HG03439 (cell line): Measurements from ENCODE around the gene SGCA.

Source experiments
- ATAC-seq: cut with Tn5 transposase; IDR thresholded peaks from one replicate; pipeline ENCODE4 v1.9.1; 2021; ENCODE audit warnings: mild to moderate bottlenecking, moderate library complexity; ENCODE audit not compliant: unreplicated experiment

SGCA gene

GRCh38 chr17:50191359-50192143 lies 25.7 kb downstream of the SGCA start:
- ATAC-seq: no peak

- no peak for ATAC-seq
Measured at GRCh38 chr17:50192144-50192617, 26.4 kb downstream of the SGCA start.

- ATAC-seq: no peak
Measured at GRCh38 chr17:50192618-50193291, 26.9 kb downstream of the SGCA start.

DNA sequence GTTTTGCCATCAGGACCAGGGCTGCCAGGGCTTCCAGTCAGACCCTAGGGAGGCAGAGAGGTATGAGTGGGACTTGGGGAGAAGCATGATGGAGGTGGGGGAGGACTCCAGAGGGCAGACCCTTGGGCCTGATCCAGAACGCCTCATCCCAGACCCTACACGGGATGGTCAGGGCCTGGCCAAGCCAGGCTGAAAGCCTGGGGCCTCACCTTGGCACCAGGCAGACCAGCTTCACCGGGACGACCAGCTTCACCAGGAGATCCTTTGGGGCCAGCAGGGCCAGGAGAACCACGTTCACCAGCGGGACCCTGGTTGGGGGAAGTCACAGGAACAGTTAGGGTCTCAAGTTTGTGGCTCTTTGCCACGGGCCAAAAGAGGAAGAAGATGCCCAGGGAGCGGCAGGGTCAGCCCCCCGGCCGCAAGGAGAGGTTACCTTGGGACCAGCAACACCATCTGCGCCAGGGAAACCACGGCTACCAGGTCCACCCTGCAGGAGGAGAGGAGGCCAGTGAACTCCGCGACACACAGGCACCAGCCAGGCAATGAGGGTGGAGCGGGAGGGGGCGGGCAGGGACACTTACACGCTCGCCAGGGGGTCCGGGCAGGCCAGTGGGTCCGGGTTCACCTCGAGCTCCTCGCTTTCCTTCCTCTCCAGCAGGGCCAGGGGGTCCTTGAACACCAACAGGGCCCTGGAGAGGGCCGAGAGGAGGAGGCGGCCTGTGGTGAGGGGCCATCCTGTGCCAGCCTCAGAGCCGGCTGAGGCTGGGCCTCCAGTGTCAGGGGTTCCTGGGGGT lies 28.5 kb downstream of the SGCA start:
- ATAC-seq: no peak

- no peak for ATAC-seq
Measured at GRCh38 chr17:50194934-50195865, 29.4 kb downstream of the SGCA start.

DNA sequence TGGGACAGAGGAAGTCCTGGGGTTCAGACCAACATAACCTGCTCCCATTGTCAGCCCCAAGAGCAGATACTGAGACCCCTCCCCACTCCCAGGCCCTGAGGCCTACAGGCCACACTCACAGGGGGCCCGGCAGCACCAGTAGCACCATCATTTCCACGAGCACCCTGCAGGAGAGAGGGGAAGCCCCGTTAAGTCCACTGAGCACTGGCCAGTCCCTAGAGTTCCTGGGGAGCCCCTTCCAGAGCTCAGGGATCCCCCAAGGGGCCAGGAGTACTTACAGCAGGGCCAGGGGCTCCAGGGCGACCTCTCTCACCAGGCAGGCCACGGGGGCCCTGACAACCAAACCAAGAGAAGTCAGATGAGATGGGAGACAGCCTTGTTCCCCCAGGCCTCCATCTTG lies 30.2 kb downstream of the SGCA start:
- ATAC-seq: no peak

DNA sequence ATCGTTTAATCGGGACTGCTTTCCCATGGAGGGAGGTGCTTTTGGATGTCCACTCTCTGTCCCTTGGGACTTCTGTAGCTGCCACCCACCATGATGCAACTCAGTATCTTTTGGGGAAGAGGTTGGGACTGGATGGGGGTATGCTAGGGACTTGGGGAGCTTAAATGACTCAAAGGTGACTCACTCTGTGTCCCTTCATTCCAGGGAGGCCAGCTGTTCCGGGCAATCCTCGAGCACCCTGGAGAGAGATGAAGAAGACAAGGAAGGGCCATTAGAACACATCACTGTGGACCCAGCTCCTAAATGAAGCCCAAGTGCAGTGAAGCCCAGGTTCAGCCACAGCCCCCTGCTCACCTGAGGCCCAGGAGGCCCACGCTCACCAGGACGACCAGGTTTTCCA lies 31.0 kb downstream of the SGCA start:
- no peak for ATAC-seq

DNA sequence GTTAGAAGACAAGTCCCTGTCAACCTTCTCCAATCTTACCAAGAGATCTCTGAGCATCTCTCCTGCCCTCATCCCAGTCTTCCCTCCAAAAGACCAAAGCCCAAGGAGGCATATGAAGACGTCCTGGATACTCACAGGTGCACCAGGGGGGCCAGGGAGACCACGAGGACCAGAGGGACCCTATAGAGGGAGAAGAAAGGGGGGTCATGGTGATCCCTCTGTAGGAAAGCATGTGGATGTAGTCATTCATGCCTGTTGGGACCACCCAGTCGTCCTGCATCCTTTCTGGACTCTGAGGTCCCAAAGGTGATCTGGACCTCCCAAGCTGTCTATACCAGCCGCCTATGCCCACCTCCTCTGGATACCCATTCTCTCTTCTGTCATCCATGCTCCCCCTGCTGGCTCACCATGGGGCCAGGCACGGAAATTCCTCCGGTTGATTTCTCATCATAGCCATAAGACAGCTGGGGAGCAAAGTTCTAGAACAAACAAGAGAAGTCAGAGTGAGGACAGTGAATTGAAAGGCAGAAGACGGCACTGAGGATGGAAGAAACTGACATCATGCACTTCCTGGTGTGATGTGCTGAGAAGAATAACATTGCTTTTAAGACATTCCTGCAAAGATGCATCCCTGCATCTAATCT lies 32.3 kb downstream of the SGCA start:
- ATAC-seq: no peak

DNA sequence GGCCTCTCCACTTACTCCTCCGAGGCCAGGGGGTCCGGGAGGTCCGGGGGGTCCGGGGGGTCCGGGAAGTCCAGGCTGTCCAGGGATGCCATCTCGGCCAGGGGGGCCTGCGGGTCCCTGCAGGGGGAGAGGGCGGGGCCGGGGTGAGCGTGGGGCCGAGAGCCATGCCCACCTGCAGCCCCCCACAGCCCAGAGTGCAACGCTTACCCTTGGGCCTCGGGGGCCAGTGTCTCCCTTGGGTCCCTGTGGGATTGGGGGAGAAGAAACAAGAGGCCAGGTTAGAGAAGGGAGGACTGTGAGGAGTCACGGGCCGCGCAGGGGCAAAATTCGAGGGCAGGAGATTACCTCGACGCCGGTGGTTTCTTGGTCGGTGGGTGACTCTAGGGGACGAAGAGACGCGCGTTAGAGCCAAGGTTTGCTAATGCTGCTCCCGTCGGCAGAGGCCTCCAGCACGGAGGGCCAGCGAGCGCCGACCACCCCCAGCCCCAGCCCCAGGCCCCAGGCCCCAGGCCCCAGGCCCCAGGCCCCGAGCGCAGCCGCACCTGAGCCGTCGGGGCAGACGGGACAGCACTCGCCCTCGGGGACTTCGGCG lies 33.5 kb downstream of the SGCA start:
- no peak for ATAC-seq

DNA sequence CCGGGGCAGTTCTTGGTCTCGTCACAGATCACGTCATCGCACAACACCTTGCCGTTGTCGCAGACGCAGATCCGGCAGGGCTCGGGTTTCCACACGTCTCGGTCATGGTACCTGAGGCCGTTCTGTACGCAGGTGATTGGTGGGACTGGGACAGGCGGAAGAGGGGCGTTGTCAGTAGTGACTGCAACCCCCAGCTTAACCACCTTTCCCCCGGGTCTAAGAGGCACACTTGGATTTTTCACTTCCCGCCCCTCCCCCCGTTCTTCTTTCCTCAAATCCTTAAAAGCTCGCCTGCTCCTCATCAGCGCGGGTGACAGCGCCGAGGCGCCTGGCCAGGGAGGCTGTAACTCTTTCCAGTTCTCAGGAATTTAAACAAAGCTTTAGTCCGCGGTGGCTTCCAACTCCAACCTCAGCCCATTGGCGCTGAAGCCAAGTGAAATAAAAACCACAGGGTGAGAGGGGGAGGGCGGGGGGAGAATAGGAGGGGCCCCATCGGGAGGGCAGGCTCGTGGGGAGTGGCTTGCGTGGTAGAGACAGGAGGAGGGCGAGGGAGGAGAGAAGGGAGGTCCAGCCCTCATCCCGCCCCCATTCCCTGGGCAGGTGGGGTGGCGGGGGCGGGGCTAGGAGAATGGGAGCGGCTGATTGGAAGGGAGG lies 34.1 kb downstream of the SGCA start:
- peak; percentile 40 for ATAC-seq

DNA sequence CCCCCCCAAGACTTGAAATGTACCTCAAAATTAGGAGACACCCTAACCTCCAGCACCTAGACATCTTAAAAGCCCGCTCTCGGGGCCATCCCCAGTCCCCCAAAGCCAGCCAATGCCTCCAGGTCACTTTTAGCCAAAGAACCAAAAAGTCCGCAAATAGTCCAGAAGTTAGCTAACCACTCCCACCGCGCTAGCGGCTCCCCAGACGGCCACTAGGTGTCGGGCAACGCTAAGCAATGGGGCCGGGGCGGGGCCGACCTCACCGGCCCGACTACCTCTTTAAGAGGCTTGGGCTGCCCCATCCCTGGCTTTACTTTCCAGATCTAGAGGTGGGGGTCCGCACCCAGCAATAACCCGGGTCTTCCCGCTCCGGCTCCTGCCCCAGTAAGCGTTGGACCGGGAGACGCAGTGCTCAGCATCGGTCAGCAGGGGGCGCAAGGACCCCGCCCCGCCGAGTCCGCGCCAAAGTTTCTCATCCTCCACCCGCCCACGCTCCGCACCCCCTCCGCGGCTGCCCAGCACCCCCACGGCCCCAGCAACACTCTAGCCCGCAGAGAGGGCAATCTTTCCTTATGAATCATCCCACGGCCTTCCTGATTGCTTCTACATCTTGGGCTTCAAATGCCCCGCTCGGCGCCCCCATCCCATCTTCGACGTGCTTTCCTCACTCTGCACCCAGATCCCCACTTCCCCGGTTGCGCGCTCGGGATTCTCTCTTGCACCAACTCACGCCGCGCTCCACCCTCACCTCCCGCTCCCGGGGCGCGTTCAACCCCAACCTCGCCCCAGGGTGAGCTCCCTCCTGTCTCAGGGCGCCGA lies 34.9 kb downstream of the SGCA start:
- peak; percentile 55 for ATAC-seq

- ATAC-seq: no peak
Measured at GRCh38 chr17:50201276-50201854, 35.6 kb downstream of the SGCA start, which contains the start of gene COL1A1. COL1A1 (minus strand) TSS chr17:50201631; CDS start chr17:50201513, 118 bp downstream.

DNA sequence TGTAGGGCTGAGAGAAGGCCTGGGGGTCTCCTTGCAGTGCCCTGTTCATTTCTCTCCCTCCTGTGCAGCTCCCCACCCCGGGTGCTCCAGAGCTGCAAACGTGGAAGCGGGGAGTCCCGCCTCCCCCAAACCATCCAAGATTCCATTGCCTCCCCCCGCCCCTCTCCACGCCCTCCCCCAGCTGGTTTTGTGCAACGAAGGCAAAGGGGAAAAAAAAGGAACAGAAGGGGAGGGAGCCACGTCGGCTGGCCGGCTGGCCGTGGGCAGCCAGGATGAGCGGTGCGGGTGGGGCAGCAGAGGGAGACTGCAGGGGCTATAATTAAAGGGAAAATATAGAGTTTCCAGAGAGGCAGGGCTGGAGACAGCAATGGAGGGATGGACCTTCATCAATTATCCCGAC lies 37.3 kb downstream of the SGCA start:
- ATAC-seq: no peak

DNA sequence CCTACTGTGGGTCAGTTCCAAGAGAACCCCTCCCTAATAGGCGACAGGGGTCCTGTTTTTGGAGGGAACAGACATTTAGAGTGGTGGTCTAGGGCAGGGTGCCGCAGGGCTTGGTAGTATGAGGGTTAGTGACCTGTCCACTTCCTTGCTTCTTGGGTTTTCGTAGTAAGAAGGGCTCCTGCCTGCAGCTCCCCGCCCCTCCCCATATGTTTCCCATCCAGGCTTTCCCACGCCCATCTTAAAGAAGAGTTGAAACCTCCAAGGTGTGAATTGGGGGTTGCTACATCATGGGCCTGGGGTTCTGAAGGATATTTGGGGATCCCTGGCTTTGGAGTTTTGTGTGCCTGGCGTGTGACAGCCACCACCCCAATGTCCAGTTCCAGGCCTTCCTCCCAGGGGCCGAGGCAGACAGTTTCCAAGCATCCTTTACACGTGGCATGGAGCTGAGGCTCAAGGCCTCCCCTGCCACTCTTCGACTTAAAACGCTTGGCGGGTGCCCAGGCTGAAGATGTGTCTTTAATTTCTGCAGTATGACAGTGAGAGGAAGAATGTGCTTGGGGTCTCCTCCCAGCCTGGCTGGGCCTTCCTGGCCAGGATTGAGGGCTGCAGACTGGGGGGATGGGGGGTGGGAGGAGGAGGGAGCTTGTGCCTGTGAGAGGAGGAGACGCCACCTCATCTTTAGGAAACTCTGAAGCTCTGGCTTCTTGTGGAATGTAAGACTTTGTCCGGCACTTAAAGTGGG lies 38.0 kb downstream of the SGCA start:
- ATAC-seq: no peak

DNA sequence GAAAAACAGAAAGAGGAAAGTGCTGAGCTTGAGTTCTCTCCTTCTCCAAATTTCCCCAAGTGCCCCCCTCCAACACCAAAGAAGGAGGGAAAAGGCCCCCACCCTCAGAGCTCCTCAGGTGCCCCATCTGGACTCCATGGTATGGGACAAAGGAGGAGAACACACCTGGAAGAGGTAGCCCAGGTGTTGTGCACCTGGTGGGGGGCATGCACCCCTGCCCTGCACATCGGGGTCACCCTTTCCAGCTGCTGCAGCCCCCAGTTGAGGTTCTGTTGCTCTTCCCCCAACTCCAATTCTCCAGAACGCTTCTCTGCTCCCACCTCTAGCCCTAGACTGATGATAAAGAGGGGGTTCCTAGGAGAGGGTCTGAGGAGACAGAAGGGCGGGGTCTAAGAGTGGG lies 38.6 kb downstream of the SGCA start:
- ATAC-seq: no peak

DNA sequence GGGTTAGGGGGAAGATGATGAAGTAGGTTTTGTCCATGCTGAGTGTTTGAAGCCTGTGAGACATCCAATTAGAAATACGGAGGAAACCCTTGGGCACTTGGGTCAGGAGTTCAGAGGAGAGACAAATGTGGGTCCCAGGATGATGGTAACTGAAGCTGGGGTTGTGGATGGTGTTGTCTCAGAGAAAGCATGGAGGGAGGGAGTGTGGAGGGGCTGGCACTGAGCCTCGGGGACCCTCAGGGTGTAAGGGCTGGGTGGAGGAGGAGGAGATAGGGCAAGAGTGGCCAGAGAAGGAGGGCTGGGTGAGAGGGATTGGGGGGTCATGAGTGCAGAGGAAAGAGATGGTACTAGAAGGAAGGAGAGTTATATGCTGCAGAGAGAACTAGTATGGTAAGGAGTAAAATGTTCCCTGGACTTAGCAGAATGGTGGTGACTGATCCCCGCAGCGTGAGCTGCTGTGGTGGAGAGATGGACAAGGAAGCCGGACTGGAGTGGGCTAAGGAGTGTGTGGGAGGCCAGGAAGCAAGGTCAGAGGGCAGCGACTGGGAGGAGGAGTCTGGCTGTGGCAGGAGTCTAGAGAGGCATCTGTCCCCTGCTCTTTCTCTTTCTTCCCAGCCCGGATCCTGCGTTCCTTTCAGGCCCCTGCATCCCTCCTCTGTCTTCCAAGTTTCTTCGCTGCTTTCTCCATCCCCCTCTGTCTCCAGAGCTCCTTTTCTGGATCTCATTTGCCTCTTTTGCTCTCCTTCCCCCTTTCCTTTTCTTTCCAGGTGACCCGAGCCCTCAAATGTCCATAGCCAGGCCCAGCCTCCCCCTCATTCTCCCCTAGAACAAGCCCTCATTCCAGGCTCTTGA lies 39.5 kb downstream of the SGCA start:
- no peak for ATAC-seq
